ENCODE measurements around the gene THBS2. TPM values are rescaled to one million over a fixed set of nuclear protein-coding genes. Genes with fewer than 3 reads are reported as not detected.
"Not testable (repeated sequence)": the region's sequence is repeated elsewhere in the genome, so short reads cannot be mapped to it uniquely, and the experiment has no call there.

THBS2 gene
- total RNA-seq, 1 experiment from 2014 or later: 0.39 TPM

DNA sequence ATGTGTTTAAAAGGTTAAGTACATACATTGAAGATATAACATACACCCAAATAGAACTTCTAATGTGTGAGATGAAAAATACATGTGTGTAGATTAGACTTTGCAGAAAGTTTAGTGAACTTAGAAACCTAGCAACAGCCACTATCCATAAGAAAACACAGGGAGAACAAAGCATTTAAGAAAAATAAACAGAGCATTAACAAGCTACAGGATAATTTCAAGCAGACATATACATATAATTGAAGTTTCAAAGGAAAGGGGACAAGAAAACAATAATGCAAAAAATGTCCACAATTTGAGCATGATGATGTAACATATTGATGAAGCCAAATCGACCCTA, 18.2 kb upstream of the THBS2 start (continued):
- no peak for TF ChIP-seq ZBTB33 (IDR thresholded peaks at IDR 0.05; ENCODE audit: extremely low read depth, insufficient replicate concordance, low read length)
- TF ChIP-seq ZNF274 (IDR thresholded peaks at IDR 0.05; ENCODE audit: low read depth, low read length): no peak
- TF ChIP-seq CEBPB (IDR thresholded peaks at IDR 0.05; ENCODE audit: low read depth): no peak

- H3K27ac ChIP-seq (ENCODE audit: low read depth, low read length): no peak overlapping the region
- CTCF ChIA-PET: no interaction called here
Measured at GRCh38 chr6:169271158-169271876, 17.7 kb upstream of the THBS2 start.

DNA sequence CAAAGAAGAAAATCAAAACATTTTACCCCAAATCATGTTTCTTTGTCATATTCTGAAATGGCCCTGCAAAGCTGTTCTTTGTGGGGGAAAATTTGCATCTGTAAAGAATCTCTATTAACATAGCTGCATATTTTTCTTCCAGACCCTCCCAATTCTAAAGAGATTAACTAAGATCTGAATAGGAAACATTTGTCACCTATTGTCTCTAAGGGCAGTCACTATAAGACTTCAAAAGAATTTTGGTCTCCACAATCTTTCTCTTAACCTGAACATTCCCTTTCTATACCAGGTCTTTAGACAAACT, 16.4 kb upstream of the THBS2 start:
- H3K4me1 ChIP-seq (ENCODE audit: control insufficient read depth in 1 of 2, insufficient read depth in 2 of 2, low read length in 2 of 2); DNase-seq (ENCODE audit: low read depth, low spot score); H3K9ac ChIP-seq (ENCODE audit: low read length); ATAC-seq; POLR2A ChIA-PET; H3K27me3 ChIP-seq (ENCODE audit: insufficient read depth, low read length); H3K4me2 ChIP-seq (ENCODE audit: low read length); BruUV-seq (replicated peaks); H3K9me2 ChIP-seq (ENCODE audit: insufficient read depth); H4K20me1 ChIP-seq (ENCODE audit: insufficient read depth); H3K4me3 ChIP-seq (replicated peaks in 1 of 2; ENCODE audit: low read depth in 1 of 2, low read length in 2 of 2); intact Hi-C loops (cut with micrococcal nuclease); H3K36me3 ChIP-seq (ENCODE audit: control insufficient read depth in 1 of 2, insufficient read depth in 2 of 2, low read length in 2 of 2); H3K27ac ChIP-seq (ENCODE audit: low read depth, low read length); H3K79me2 ChIP-seq (ENCODE audit: insufficient read depth, low read length); RAD21 ChIA-PET (ENCODE audit: low non-redundant PET in 1 of 2, low total read pairs in 2 of 2, uncharacterized antibody in 2 of 2, unreplicated experiment in 2 of 2); H3K9me3 ChIP-seq (ENCODE audit: control insufficient read depth in 1 of 2, insufficient read depth in 1 of 2, low read depth in 1 of 2, low read length in 2 of 2); H2AFZ ChIP-seq (ENCODE audit: low read depth, low read length, poor library complexity, severe bottlenecking); CTCF ChIA-PET: not testable (repeated sequence)

More at GRCh38 chr6:169271158-169271876, 17.7 kb upstream of the THBS2 start:
- no TSS peak for BruUV-seq (replicated peaks)
- intact Hi-C loops (cut with micrococcal nuclease): no loop called here
- ATAC-seq (no peak), DNase-seq (ENCODE audit: low read depth, low spot score) (no peak)
- ChIA-PET POLR2A (no interaction called here), RAD21 (ENCODE audit: low non-redundant PET in 1 of 2, low total read pairs in 2 of 2, uncharacterized antibody in 2 of 2, unreplicated experiment in 2 of 2) (no interaction called here)
- H2AFZ ChIP-seq (ENCODE audit: low read depth, low read length, poor library complexity, severe bottlenecking): no peak overlapping the region
- no peaks in the 10 kb centered on the region for H3K4me1 ChIP-seq (ENCODE audit: control insufficient read depth in 1 of 2, insufficient read depth in 2 of 2, low read length in 2 of 2)
- no peak overlapping the region for H3K4me2 ChIP-seq (ENCODE audit: low read length)
- no peaks in the 10 kb centered on the region for H4K20me1 ChIP-seq (ENCODE audit: insufficient read depth)
- H3K9me3 ChIP-seq (ENCODE audit: control insufficient read depth in 1 of 2, insufficient read depth in 1 of 2, low read depth in 1 of 2, low read length in 2 of 2): no peaks in the 10 kb centered on the region
- no peaks in the 10 kb centered on the region; the same call in 1 of the 2 replicates for H3K9me2 ChIP-seq (ENCODE audit: insufficient read depth)
- TF ChIP-seq MAX (IDR thresholded peaks at IDR 0.05) (no peak), SP1 (IDR thresholded peaks at IDR 0.05; ENCODE audit: low read depth) (no peak), EGR1 (IDR thresholded peaks at IDR 0.05; ENCODE audit: low read depth) (no peak), CEBPB (IDR thresholded peaks at IDR 0.05; ENCODE audit: low read depth) (no peak), FOSL1 (IDR thresholded peaks at IDR 0.05; ENCODE audit: low read depth) (no peak), EZH2 (IDR thresholded peaks at IDR 0.05) (no peak), ZFX (IDR thresholded peaks at IDR 0.05) (no peak), ELF1 (IDR thresholded peaks at IDR 0.05; ENCODE audit: borderline replicate concordance, low read depth) (no peak)
- TF ChIP-seq, protein P1, sequence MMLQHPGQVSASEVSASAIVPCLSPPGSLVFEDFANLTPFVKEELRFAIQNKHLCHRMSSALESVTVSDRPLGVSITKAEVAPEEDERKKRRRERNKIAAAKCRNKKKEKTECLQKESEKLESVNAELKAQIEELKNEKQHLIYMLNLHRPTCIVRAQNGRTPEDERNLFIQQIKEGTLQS (IDR thresholded peaks at IDR 0.05): no peak
- H3K4me3 ChIP-seq (replicated peaks in 1 of 2; ENCODE audit: low read depth in 1 of 2, low read length in 2 of 2): no peak overlapping the region
- H3K36me3 ChIP-seq (ENCODE audit: control insufficient read depth in 1 of 2, insufficient read depth in 2 of 2, low read length in 2 of 2): no peaks in the 10 kb centered on the region
- H3K79me2 ChIP-seq (ENCODE audit: insufficient read depth, low read length): no peaks in the 10 kb centered on the region
- no peaks in the 10 kb centered on the region for H3K27me3 ChIP-seq (ENCODE audit: insufficient read depth, low read length)
- H3K9ac ChIP-seq (ENCODE audit: low read length): no peak overlapping the region

Data from HCT116 (cell line).